Measurements from ENCODE around the gene GC. TPM values are rescaled to one million over a fixed set of nuclear protein-coding genes. Genes with fewer than 3 reads are reported as not detected.

Gene GC
- total RNA-seq, 1 experiment from 2014 or later, result 1.8 TPM

GRCh38 chr4:71769434-71769833, 14.4 kb downstream of the GC start:
- H4K20me1 ChIP-seq (ENCODE audit: insufficient read depth), result no peaks in the 10 kb centered on the region
- no peaks in the 10 kb centered on the region for H3K36me3 ChIP-seq (ENCODE audit: control insufficient read depth in 1 of 2, insufficient read depth in 2 of 2, low read length in 2 of 2)
- no peaks in the 10 kb centered on the region; a peak in 1 of 4 replicates for H3K9me3 ChIP-seq (ENCODE audit: control insufficient read depth in 1 of 2, insufficient read depth in 1 of 2, low read depth in 1 of 2, low read length in 2 of 2)
- CTCF ChIA-PET, result no interaction called here
- intact Hi-C loops (cut with micrococcal nuclease), result no loop called here
- no peaks in the 10 kb centered on the region for H3K27me3 ChIP-seq (ENCODE audit: insufficient read depth, low read length)
- BruUV-seq (replicated peaks), result no TSS peak
- no peaks in the 10 kb centered on the region for H3K4me1 ChIP-seq (ENCODE audit: control insufficient read depth in 1 of 2, insufficient read depth in 2 of 2, low read length in 2 of 2)
- POLR2A ChIA-PET, result no interaction called here
- no peak overlapping the region for H3K4me3 ChIP-seq (replicated peaks in 1 of 2; ENCODE audit: low read depth in 1 of 2, low read length in 2 of 2)
- no peak overlapping the region for H3K27ac ChIP-seq (ENCODE audit: low read depth, low read length)
- no peak overlapping the region for H2AFZ ChIP-seq (ENCODE audit: low read depth, low read length, poor library complexity, severe bottlenecking)
- H3K9ac ChIP-seq (ENCODE audit: low read length), result no peak overlapping the region
- TF ChIP-seq REST (IDR thresholded peaks at IDR 0.05; ENCODE audit: low read depth) (no peak), SIN3A (IDR thresholded peaks at IDR 0.05; ENCODE audit: low read depth) (no peak), CEBPB (IDR thresholded peaks at IDR 0.05; ENCODE audit: low read depth) (no peak), ZBTB33 (IDR thresholded peaks at IDR 0.05; ENCODE audit: extremely low read depth, insufficient replicate concordance, low read length) (no peak), POLR2AphosphoS5 (IDR thresholded peaks at IDR 0.05; ENCODE audit: low read depth, low read length) (no peak), CTCF (IDR thresholded peaks at IDR 0.05 in 2 of 3, conservative IDR thresholded peaks at IDR 0.05 in 1 of 3; ENCODE audit: borderline replicate concordance in 1 of 3, insufficient read depth in 1 of 3, low read depth in 2 of 3, low read length in 2 of 3) (no peak), ZFX (IDR thresholded peaks at IDR 0.05) (no peak), EZH2phosphoT487 (IDR thresholded peaks at IDR 0.05; ENCODE audit: borderline replicate concordance) (no peak), FOSL1 (IDR thresholded peaks at IDR 0.05; ENCODE audit: low read depth) (no peak), ELF1 (IDR thresholded peaks at IDR 0.05; ENCODE audit: borderline replicate concordance, low read depth) (no peak), EZH2 (IDR thresholded peaks at IDR 0.05) (no peak), YY1 (IDR thresholded peaks at IDR 0.05; ENCODE audit: extremely low read depth, insufficient replicate concordance, low read depth, low read length) (no peak), TCF7L2 (IDR thresholded peaks at IDR 0.05; ENCODE audit: borderline replicate concordance, extremely low read depth, insufficient read depth, insufficient read length) (no peak), ATF3 (IDR thresholded peaks at IDR 0.05) (no peak)
- H3K9me2 ChIP-seq (ENCODE audit: insufficient read depth), result no peaks in the 10 kb centered on the region
- no peak for DNase-seq (ENCODE audit: low read depth, low spot score)
- no peak overlapping the region for H3K4me2 ChIP-seq (ENCODE audit: low read length)
- ATAC-seq, result no peak
- RAD21 ChIA-PET (ENCODE audit: low non-redundant PET in 1 of 2, low total read pairs in 2 of 2, uncharacterized antibody in 2 of 2, unreplicated experiment in 2 of 2), result no interaction called here
- no peaks in the 10 kb centered on the region for H3K79me2 ChIP-seq (ENCODE audit: insufficient read depth, low read length)
